NCI-H2196 (cell line): ENCODE measurements around the gene WWOX.

Experiments
- DNase-seq: peaks from one replicate; lab custom pipeline; 2025; ENCODE audit not compliant: unreplicated experiment; lab: John Stamatoyannopoulos, UW

The WWOX gene

GRCh38 chr16:78994135-78994745, 894.8 kb downstream of the WWOX start:
- no peak for DNase-seq

- DNase-seq = no peak
Measured at GRCh38 chr16:78995441-78995840, 896.0 kb downstream of the WWOX start.

GRCh38 chr16:78996790-78997189, 897.3 kb downstream of the WWOX start:
- no peak for DNase-seq

GRCh38 chr16:78998879-78999278, 899.4 kb downstream of the WWOX start:
- no peak for DNase-seq

- DNase-seq = no peak
Measured at GRCh38 chr16:79001156-79001967, 901.9 kb downstream of the WWOX start.

GRCh38 chr16:79003026-79003609, 903.7 kb downstream of the WWOX start:
- no peak for DNase-seq

GRCh38 chr16:79004309-79004708, 904.9 kb downstream of the WWOX start:
- no peak for DNase-seq

- no peak for DNase-seq
Measured at GRCh38 chr16:79005096-79005495, 905.6 kb downstream of the WWOX start.

GRCh38 chr16:79006206-79006605, 906.8 kb downstream of the WWOX start:
- DNase-seq = no peak

GRCh38 chr16:79006765-79007164, 907.3 kb downstream of the WWOX start:
- DNase-seq = no peak

GRCh38 chr16:79007614-79008013, 908.2 kb downstream of the WWOX start:
- no peak for DNase-seq

- no peak for DNase-seq
Measured at GRCh38 chr16:79008036-79008868, 908.8 kb downstream of the WWOX start.

GRCh38 chr16:79008869-79009179, 909.4 kb downstream of the WWOX start:
- DNase-seq = peak; percentile 59

GRCh38 chr16:79009896-79010295, 910.4 kb downstream of the WWOX start:
- DNase-seq = no peak

- no peak for DNase-seq
Measured at GRCh38 chr16:79011282-79011681, 911.8 kb downstream of the WWOX start.

GRCh38 chr16:79012671-79013434, 913.4 kb downstream of the WWOX start:
- no peak for DNase-seq

- no peak for DNase-seq
Measured at GRCh38 chr16:79013930-79014660, 914.6 kb downstream of the WWOX start.

GRCh38 chr16:79018650-79019429, 919.4 kb downstream of the WWOX start:
- no peak for DNase-seq

- DNase-seq = no peak
Measured at GRCh38 chr16:79019431-79019830, 920.0 kb downstream of the WWOX start.
